GDM1 (cell line): ENCODE data around the gene GORASP2.

Experiments
- DNase-seq: peaks from one replicate; lab custom pipeline; 2025; lab: John Stamatoyannopoulos, UW

Gene GORASP2

DNA sequence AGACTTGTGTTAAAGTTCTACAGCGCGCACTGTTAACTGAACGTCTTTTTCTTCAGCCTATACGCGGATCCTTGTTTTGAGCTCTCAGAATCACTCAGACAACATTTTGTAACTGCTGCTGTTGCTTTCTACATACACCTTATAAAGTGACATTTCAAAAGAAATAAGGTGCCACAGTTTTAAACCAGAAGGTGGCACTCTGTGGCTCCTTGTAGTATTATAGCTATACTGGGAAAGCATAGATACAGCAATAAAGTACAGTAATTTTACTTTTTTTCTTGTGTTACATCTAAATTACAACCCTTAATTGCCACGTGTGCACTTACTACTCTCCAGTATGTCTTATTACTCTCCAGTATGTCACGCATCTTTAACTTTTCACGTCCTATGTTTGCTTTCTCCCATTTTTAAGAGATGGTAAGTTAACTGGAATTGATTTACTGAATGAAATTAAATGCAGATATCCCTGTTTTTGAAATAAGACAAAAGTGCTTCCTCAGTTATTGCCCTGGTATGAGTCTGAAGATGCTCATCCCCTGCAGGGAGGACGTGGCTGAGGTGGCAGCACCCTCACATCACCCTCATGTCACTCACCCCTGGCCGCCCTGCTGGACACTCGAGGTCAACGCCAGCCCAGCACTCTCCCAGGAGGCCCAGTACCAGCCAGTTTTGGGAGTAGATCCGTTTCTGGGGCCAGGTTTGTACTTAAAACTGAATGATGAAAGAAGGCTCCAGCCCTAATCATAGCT is 37.8 kb downstream of the GORASP2 start:
- no peak for DNase-seq

DNA sequence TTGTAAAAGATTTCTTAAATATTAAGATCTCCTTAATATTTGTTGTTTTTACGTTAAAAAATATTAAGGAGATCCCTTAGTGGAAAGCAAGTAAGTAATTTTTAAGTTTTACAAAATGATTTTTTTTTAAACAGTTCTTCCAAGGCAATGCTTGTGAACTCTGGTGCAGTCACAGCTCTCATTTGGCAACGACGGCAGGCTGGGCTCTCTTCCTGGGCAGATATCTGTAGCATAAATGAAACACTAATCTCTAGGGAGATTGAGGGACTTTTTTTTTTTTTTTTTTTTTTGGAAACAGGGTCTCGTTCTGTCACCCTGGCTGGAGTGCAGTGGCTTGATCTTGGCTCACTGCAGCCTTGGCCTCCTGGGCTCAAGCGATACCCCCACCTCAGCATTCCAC is 38.5 kb downstream of the GORASP2 start:
- no peak for DNase-seq

DNA sequence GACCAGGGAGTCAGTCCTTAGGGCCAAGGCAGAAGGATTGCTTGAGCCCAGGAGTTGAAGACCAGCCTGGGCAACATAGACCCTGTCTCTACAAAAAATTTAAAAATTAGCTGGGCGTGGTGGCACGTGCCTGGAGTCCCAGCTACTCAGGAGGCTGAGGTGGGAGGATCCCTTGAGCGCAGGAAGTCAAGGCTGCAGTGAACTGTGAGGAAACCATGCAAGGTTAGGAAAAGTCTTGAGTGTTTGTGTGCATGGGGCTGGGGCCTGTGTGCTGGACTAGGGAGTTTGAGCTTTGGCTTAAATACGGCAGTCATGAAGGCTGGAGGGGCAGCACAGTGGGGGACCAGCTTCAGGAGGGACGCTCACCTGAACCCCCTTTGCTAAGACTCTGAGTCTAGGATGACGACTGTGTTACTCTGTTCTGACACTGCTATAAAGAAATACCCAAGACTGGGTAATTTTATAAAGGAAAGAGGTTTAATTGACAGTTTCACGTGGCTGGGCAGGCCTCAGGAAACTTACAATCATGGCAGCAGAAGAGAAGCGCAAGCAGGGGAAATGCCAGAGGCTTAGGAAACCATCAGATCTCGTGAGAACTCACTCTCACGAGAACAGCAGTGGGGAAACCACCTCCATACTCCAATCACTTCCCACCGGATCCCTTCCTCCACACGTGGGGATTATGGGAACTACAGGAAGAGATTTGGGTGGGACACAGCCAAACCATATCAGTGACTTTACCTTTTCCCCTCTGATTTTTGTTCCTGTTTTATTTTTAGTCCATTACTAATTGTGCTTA is 39.4 kb downstream of the GORASP2 start:
- no peak for DNase-seq

DNA sequence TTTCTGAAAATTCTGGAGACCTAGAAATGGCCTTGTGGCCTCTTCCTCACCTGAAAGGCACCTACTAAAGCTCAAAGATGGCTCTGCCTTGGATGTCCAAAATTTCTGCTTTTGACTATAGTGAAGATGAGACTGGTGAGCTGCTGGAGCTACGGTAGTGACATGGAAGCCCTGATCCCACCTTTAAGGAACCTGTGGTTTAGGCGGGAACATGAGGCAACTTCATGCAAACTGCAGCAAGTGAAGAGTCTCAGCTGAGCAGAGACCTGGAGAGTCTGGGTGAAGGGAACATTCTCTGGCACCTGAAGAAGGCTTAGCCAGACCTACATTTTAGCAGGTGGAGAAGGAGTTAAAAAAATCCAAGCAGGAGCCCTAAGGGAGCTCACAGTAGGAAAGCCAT is 40.0 kb downstream of the GORASP2 start:
- no peak for DNase-seq

DNA sequence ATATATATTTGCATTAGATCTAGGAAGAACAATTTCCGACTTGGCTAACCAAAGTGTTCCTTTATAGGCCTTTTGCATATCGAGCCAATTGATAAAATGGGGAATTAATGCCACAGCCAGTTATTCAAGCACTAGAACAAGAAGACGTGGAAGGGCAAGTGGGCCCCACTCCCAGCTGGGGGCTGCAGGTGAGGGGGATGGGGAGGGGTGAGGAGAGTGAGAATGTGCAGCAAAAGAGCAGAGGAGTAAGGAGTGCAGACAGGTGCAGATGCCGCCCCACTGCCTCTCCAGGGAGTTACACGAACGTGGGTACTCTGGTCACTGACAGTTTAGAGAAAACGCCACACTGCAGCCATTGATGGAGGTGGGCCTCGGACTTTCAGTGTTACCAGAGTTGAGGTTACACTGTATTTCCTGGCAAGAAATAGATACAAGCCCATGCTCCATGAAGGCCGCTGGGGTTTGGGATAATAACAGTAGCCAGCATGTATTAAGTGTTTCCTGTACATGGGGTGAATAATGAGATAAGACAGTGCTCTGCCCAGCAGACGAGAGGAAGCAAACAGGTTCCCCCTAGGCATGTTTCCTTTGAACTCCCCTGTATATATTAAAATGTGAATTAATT is 40.9 kb downstream of the GORASP2 start:
- DNase-seq, result no peak

DNA sequence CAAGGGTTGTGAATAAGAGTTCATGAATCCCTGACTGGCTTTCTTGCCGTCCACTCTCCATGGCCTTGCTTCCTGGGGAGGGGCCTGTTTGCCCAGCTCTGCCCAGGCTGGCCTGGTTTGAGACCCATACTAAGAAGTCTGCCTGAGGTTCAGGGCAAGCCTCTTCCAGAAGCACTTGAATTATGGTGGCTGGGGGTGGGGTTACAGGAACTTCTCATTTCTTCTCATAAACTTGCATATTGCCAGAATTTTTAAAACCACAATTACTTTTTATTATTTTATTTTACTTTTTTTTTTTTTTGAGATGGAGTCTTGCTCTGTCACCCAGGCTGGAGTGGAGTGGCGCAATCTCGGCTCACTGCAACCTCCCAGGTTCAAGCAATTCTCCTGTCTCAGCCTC is 42.0 kb downstream of the GORASP2 start:
- DNase-seq, result no peak

DNA sequence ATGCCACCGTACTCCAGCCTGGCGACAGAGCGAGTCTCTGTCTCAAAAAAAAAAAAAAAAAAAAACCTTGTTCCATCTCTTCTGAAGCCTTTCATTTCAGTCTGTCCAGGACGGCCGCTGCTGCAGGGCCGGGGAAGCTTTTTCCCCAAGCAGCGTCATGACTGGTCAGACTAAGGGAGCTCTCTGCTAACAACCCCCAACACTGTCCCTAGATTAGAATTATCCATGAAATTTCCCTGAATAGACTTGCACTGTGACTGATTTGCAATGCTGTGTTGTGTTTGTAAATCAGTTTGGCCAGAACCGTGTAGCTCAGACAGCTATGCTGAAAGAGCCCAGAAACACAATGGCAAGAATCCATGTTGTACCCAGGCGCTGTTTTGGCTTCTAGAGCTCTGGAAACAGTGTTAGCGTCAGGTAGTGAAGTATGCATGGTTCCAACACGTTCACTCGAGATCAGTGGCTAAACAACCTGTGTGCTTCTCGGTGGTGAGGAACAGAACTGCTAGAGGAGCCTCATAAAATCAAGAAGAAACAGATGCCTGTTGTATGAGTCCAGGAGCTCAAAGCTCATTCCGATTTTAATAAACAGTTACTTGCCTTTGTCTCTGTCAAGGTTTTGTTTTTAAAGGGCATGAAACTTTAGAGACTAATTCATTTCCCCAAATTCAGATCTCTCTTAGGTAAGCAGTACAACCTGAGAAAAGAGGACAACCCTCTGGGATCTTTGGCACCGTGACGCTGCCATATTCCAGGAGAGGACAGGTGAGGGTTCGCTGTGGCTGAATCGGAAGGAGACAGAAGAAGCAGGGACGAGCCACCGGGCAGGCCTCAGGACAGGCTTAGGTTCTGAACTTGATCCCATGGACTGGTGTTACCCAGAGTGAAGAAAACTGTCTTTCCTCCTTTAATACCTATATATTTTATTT is 43.5 kb downstream of the GORASP2 start:
- no peak for DNase-seq

DNA sequence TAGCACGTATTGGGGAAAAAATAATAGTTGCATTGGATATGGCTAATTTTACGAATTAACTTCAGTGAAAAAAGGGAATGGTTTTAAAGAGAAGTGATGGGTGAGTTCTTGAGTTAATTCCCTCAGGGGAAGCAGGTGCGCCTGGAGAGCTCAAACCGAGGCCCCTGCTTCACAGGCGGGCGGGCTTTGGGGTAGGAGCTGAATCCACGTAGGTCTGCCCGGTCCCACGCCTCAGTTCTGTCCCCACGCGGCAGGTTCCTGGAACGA is 44.1 kb downstream of the GORASP2 start:
- no peak for DNase-seq

DNA sequence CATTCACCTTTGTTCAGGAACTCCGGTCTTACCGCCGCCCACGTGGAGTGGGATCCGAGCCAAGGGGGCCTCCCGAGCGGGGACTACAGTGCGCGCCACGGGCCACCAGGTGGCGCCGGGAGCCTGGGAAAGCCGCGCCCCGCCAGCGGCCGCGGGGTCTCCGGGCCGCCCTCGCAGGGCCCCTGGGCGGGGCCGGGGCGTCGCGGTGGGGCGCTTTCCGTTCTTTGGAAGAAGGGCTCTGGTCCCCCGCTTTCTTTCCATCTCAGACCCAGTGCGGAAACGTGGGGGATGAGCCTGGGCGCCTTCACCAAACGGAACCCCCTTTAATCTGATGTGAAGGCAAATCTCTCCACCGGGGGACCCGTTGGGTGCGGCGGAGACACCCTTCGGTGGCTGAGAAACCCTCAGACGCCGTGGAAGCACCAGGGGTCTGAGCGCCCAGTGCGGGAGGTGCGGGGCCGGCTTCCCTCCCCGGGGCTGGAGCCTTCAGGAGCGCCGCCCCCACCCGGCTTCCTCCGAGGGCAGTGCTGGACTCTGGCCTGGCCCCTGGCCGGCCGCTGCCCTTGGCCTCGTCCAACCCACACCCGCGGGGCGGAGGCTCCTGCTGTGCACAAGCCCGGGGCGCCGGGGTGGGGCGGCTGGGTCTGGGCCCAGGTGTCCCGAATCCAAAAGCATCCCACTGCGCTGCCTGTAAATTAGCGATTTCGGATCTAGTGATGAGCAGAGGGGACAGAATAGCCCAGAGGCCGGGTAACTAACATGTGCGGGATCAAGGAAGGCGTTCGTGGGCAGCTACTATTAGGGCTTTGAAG is 44.6 kb downstream of the GORASP2 start:
- DNase-seq, result peak; percentile 65

DNA sequence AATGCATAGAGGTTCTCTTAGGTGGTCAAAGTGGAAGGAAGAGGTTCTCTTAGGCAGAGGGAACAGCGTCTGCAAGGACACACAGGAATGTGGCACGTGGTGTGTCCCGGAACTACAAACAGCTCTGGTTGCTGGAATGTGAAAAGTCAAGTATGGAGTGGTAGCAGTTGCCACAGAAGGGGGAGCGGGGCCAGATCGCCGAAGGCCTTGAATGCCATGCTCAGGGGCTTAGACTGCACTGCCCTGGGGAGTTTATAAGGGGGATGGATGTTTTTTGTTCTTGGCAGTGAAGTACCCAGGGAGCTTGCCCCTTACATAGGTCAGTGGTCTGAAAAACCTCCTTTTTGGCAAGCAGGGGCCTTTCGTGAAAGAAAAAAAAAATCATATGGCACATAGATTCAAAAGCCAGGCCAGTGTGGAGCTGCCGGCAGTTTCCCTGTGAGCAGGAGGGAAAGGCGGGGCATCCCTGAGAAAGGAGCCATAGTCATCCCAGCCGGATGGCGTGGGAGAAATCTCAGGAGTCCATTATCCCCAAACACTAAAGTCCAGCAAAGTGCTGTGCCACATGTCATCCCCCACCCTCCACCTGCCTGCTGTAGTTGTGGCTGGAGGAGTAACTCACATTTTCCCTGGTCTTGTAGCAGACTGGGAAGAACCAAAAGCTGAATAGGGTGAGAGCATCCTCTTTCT is 45.4 kb downstream of the GORASP2 start:
- no peak for DNase-seq

DNA sequence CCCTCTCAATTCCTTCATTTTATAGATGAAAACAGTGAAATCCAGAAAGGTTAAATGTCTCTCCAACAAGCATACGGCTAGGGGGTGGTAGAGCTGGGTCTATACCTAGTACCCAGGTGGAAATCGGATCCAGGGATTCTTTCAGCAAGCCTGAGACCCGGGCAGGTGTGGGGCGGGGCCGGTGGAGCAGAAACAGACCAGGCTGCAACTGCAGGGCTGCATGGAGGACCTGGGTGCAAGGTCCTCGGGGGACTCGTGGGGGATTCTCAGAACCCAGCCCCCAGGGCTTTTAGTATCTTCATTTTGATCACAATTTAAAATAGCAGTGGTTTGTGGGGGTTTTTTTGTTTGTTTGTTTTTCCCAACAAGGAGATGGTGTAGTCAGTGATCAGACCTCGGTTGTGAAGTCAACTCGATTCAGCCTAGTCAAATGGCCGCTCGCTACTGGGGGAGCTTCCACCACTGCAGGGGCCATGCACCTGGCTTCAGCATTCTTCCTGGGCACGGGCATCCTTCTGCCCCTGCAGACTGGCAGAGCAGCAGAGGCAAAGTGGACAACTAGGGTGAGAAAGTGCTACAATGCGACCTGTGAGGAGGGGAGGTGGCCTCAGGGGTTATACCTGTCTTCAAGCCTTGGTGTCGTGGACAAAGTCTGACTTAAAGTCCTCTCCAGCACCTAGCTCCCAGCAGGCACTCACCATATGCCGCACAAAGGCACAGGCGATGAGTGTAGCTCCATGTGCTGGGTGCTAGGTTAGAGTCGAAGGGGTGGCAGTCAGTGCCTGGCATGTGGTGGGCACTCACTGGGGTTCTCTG is 46.3 kb downstream of the GORASP2 start:
- no peak for DNase-seq

DNA sequence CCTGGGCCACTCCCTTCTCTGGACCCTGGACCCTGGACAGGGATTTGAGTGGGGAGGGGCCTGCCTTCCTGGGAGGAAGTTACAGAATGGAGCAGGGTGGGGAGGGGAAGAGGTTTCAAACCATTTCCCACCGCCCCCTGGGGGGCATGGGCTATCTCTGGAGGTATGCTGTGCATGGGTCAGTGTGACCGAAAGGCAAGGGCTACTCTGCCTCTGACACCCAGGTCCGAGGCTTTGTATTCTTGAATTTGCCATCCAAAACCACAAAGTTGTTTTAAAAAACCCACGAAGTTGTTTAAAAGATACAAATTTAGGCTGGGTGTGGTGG is 46.9 kb downstream of the GORASP2 start:
- no peak for DNase-seq

DNA sequence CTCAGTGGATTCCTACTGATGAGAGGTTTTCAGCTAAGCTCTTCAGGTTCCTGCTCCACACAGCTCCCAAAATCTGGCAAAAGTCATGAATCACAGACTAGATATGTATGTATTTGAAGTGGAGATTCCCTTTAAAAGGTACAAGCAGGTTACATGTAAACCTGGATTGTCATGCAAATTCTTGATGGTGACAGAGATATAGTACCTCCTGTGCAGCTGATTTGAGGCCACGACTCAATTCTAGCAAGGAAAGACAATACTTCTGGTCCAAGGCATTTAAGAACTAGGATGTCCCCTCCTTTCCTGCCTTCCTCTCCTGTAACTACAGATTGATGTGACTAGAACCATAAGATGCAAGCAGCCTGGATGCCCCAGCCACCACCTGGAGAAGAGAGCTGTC is 55.0 kb downstream of the GORASP2 start:
- no peak for DNase-seq

DNA sequence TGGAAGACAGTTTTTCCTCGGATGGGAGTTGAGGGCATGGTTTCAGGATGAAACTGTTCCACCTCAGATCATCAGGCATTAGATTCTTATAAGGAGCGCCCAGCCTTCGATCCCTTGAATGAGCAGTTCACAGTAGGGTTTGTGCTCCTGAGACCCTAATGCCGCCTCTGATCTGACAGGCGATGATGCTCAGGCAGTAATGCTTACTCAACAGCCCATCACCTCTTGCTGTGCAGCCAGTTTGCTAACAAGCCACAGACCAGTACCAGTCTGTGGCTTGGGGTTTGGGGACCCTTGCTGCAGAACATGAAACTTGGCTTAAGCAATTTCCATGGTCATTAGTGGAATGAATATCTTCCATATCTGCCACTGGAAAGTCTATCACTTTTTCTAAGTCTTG is 56.4 kb downstream of the GORASP2 start:
- DNase-seq, result no peak

DNA sequence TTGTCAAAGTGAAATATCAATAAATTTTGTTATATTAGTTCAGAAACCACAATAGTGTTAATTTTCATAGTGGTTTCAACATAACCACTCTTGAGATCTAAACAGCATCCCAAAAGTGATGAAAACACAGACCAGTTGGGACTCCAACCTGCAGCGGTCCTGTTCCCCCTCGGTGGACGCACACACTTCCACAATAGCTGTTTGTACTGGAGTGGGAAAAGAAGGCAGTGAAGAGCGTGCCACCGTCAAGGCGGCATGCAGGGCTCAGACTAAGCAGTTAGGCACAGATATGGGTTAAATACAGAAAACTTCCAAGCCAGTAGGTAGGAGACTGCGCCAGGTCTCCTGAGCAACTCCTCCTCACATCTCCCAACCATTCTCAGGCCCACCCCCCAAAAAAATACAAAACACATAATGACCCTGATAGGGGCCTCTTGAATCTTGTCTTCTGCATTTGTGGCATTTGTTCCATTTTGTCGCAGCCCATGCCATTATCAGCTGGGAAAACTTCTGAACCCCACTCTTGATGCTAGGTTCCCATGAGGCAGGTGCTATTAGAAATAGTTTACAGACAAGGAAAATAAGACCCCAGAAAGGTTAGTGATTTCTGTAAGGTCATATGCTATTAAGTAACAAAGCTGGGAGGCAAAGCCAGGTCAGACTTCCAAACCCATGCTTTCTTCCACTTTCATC is 57.7 kb downstream of the GORASP2 start:
- no peak for DNase-seq

DNA sequence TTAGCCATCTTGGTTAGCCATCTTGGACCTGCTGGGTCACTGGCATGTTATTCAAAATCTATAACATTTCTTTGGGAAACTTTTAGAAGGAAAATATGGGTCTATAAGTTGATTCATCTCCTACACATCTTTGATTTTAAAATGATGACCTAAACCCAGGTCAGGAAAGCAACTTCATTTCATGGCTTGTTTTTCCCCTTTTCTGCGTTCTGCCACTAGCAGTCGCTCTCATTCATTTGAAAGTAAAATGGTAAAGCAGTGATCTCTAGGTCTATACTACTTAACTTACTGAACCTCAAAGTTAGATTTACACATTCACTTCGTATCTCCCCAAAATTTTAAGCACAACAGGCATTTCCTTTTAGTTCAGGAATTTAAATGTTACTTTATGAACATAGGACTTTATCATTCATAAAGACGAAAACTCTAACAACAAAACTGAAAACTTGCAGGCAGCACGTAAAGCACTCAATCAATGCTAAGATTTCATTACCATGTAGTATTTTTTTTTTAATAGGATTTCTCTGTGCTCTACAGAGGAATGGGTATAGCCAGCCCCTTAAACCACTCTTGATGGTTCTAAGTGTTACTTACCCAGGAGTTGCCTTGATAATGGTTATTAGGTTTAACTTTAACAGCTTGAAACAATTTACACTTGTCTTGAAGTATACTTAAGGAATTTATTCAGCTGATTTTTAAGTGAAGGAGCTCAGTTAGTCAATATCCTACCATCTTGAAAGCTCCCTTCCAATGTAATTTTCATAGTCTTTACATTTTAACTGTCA is 62.5 kb downstream of the GORASP2 start:
- DNase-seq, result no peak

DNA sequence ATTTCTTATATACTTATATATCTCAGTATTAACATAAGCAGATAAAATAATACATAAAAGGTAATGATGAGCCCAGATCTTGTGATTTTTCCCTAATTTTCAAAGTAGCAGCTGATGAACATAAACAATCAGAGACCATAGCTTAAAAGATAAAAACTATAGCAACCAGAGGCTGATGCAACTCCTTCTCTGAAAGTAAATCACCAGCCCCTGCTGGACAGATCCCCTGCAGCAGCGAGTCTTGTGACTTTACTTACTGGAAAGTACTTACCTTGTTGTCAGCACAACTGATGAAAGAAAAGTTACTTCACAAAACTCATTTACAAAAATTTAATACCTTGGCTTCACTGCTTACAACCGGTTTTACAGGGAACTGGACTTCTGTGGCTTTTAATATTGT is 67.3 kb downstream of the GORASP2 start:
- no peak for DNase-seq

DNA sequence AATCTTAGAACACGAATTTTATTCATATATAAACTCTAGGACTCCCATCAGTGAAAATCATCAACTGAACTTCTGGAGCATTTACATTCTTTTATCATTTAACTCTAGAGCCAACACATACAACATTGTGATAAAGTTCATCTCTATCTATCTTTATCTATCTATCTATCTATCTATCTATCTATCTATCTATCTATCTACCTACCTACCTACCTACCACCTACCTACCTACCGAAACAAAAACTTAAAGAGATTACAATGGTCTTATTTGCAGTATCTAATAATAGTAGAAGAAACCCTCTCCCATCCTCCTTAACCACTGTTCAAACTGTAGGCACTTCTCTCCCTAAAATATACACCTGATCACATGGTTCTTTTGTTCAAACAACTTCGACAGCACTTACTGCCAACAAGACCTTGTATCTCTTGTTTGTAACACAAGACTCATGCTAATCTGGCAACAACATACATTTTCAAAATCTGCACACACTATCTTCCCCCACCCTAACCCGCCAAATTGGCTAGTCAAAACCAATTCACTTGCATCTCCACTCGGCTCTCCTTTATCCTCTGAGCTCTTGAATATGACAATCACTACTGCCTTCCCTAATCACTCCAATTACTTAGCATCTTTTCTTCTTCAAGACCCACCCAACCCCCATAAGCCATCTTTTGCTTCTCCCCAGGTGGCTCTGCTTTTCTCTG is 69.0 kb downstream of the GORASP2 start:
- no peak for DNase-seq
